WI38 (cell line): ENCODE measurements around the gene PPP2R3B.

ENCODE experiments used
- H3K4me3 ChIP-seq: 2 replicates; pipeline ENCODE4 v1.5.1; 2011; ENCODE audit warnings: low read depth, mild to moderate bottlenecking, control low read depth, low read length
- CTCF ChIP-seq: IDR thresholded peaks from 2 replicates; pipeline ENCODE4 v1.5.1; 2012; ENCODE audit warnings: low read depth, mild to moderate bottlenecking, control low read depth, low read length

PPP2R3B gene

GRCh38 chrX:288561-288991 lies 98.1 kb downstream of the PPP2R3B start:
- no peak overlapping the region for H3K4me3 ChIP-seq
- TF ChIP-seq CTCF, result no peak

GRCh38 chrX:287670-288069 lies 99.0 kb downstream of the PPP2R3B start:
- no peak overlapping the region for H3K4me3 ChIP-seq

GRCh38 chrX:285076-285677 lies 101.5 kb downstream of the PPP2R3B start:
- H3K4me3 ChIP-seq, result no peak overlapping the region
- no peak for TF ChIP-seq CTCF

More at GRCh38 chrX:287670-288069, 99.0 kb downstream of the PPP2R3B start:
- TF ChIP-seq CTCF, result no peak
